EH (cell line): ENCODE data around the gene CCDC157.

Source experiments
- DNase-seq: peaks from one replicate; pipeline ENCODE4 v3.0.0-alpha.2; 2015; ENCODE audit warnings: low read depth

CCDC157 gene

DNA sequence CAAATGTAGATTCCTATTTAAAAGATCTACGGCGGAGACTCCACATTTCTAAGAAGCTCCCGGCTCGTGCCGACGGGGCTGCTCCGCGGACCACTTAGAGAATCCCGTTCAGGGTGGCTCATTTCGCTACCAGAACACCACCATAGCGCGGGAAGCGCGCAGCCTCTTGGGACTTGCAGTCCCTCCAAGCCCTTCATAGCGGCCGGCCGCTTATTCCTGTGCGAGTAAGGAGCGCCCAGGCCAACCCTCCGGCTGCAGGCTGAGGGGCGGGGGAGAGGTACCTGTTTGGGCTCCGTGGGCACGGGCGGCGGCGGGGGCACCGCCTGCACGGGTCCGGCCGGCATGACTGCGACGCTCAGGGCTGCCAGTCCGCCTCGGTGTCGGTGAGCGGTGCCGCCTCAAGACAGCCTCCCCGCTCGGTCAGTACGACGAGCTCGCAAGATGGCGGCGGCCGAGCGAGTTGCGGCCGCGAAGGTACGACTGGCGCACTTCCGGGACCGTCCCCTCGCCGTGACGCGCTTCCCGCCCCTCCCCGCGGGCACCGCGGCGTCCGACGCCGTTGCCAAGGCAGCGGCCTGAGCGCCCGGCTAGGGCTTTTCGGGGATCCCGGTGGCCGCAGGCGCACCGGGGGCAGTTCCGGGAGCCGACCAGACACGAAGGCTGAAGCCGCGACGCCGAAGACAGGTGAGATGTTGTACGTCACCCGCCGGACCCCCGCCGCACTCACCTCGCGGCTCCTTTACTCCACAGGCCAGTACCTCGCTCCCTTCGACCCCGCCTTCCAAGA, at the start of gene CCDC157, which contains the start of gene SF3A1:
TSS of gene CCDC157 (plus strand) at position 559 of the 787 bp plus-strand sequence. CDS start 8,994 bp downstream, outside the sequence.
TSS of gene SF3A1 (minus strand) at position 446 of the 787 bp plus-strand sequence. CDS start at position 344, 102 bp downstream.
- peak; percentile 94 for DNase-seq

DNA sequence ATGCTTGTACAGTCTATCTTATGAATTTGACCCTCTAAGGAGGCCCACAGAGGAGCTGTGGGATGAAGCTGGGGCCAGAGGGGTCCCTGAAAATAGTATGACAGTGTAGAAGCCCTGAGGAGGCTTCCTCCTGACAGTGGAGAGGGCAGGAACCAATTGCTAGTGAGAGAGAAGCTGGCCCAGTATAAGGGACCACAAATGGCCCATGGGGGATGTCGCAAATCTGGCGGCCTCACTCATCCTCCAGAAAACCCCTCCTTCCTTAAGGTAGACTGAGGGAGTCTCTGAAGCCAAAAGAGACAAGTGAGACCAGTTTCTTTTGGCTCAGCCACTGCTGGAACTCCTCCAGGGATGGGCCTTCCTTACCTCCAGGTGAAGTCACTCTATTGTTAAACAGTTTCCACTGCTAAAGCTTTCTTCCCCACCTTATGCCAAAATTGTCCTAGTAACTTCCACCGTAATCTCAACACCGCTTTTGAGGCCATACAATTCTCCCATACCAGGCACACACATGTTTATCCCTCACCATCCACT, 49.7 kb upstream of the CCDC157 start:
- DNase-seq = no peak

DNA sequence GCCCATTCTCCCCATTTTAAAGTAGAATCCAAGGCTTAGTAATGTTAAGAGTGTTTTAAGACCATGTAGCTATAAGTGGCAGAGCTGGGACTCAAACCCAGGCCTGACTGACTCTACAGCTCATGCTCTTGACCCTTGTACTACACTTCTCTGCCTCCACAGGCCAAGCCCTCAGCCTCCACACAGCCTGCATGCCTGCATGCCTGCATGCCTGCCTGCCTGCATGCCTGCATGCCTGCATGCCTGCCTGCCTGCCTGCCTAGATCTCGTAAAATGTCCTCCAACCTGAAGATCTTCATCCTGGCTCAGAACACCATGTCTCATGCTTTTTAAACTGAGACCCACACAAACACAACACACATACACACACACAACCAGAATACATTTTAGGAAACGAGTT, 48.7 kb upstream of the CCDC157 start:
- DNase-seq = no peak

DNA sequence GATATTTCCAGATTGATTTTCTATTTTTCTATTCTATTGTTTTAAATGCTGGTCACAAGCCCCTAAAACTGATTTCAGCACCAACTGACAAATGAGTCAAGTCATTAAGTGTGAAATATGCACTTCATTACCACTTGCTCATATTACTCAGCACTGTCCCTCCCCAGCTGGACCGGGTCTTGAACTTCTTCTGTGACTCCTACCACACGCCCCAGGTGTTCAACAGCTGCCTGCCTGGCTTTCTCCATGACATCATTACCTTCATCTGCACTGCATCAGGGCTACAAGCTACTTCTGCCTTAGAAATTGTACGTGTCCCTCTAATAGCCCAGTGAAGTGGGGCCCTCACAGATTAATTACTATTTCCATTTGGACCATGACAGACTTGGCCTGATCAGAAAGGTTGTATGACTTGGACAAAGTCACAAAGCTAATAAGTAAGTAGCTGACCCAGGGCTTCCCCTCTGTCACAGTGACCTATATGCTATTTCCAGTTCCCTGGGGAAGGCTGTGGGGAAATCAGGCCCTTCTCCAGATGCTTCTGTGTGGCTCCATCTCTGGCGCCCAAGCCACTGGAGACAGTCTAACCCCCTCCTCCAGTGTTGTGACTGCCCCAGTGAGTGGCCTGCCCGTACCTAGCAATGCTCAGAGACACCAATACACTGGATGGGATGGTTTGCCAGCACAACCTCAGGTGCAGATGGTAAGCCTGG, 48.1 kb upstream of the CCDC157 start:
- DNase-seq = no peak

DNA sequence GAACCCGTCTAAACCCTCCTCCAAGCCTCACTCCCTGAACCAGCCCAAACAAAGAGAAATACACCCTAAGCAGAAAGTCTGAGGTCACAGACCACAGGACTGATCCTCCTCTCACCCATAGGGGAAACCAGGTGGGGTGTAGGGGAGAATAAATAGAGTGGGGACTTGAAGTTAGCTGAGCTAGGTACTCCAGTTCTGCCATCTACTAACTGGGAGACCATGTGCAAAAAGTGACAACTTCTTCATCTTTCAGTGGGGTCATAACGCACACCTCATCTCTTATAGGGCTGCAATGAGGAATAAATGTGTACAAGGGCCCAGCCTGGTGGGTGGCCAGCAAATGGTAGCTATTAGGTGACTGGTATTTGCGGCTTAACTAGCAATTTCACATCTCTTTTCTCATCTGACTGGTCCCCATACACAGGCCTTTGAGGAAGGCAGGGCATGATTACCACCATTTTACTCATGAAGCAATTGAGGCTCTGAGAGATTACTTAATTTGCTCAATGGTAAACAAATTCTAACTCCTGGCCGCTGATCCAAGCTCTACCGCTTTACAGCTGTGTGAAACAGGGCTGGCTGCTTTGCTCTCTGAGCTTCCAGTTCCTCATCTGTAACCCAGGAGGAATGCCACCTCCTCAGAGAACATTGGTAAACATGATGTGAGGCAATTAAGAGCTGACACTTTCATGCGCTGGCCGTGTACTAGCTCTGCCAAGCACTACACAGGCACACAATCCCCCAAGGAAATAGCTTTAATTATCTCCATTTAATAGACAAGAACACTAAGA, 46.7 kb upstream of the CCDC157 start:
- DNase-seq = peak; percentile 70

DNA sequence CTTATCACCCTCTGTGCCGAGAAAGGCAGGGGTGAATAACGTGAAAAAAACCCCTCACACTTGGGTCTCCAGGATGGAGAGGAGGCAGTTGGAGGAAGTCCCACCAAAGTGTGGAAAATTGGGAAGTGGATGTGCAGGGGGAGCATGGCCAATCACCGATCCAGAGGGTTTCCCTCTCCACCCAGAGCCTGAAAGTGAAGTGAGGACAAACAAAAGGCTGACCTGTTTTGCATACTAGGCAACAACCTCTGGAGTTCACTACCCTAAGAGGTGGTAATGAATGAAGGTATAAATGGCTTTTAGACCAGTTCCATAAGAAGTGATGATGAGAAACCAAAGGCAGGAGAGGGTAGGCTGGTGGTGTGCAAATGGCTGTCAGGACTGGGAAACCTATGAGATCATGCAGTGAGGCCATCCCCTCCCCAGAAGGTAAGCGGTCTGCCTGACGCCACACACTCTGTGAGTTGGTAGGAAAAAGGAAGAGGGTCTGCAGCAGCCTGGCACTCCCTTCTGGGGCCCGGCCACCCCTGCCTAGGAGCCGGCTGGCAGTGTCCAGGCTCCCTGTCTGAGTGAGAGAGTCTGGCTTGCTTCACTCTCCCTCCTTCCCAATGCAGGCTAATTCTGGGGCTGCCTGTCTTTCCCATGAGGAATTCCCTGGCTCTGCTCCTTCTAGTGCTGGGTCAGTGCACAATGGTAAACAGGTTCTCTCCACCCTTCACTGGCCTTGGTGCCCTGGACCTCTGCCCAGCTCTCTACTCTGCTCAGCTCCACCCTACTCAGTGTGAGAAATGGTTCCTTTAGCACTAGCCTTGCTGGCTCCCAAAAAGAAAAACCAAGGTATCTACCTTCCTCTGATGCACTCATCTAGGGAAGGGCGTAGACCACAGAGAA, 45.7 kb upstream of the CCDC157 start:
- DNase-seq = peak; percentile 79

DNA sequence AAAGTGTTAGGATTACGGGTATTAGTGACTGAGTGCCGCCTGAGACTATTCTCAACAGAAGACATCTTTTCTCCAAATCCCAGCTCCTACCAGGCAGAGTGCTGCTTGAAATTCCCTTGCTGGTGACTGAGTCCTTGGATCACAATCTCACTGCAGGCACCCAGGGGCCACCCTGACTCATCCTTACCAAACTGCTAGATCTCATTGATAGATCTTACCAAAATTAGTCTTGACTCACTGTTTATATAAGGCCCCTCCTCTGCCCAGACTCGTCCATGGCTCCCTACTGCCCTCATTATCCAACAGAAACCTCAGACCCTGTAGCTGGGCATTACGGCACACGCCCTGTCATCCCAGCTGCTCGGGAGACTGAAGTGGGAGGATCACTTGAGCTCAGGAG, 44.8 kb upstream of the CCDC157 start:
- DNase-seq = peak; percentile 93

DNA sequence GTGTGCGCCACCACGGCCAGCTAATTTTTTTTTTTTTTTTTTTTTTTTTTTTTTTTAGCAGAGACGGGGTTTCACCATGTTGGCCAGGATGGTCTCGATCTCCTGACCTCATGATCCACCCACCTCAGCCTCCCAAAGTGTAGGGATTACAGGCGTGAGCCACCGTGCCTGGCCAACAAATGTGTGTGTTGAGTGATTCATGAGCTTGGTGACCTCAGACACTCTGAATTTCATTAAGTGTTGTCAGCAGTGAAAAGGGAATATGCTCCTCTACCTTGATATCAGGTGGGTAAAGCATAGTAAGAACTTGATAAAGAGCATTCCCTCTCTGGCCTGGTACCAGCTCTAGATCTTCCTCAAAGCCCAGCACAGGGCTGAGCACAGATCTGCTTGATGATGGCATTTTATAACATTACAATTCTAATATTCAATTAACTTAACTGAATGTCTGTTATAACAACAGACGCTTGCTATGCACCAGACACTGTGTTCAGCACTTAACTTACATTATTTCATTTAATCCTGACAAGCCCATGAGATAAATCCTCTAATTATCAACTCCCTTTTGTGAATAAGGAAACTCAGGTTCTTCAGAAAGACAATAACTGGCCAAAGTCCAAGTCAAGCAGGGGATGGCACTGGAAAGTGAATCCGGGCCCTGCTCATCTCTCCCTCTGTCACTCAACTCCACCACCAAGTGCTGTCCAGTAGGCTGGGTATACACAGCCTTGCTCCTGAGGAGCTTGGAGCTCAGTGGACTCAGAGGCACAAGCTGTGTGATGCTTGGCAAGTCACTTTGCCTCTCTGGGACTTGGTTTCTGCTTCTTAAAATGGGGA, 43.1 kb upstream of the CCDC157 start:
- DNase-seq = no peak

DNA sequence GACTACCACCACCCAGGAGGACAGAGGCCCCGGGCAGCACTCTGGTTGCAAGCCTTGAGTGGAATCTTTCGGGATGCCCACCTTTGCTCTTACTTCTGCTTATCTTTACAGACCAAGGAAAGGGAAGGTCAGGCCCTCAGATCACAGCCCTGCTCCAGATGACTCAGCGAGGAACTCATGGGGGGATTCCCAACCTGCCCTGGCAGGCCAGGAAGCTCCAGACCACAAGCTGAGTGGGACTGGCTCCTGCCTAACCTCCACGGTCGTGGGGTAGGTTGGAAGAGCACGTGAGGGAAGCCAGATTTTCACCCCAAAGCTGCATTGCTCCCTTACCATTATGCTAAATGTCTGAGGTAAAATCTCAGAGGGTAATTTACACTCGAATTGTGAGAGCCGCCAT, 41.9 kb upstream of the CCDC157 start:
- DNase-seq = peak; percentile 34

DNA sequence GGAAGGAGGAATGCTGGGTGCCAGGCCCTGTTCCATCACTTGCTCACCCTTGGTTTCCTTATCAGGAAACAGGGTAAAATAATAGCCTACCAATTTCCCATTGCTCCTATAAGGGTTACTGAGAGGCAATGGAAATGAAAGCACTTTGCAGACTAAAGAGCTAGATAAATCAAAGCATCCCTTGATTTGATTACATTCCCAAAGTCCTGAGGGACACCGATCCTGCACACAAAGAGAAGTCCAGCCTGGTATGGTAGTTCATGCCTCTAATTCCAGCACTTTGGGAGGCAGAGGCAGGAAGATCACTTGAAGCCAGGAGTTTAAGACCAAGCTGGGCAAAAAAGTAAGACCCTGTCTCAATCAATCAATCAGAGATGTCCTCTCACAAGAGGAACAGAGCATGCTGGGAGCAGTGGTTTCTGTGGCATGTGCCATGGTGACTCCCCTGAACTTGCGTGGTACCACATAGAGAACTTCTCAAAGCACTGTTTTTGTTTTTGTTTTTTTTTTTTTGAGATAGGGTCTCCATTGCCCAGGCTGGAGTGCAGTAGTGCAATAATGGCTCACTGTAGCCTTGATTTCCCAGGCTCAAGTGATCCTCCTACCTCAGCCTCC, 40.7 kb upstream of the CCDC157 start:
- no peak for DNase-seq

DNA sequence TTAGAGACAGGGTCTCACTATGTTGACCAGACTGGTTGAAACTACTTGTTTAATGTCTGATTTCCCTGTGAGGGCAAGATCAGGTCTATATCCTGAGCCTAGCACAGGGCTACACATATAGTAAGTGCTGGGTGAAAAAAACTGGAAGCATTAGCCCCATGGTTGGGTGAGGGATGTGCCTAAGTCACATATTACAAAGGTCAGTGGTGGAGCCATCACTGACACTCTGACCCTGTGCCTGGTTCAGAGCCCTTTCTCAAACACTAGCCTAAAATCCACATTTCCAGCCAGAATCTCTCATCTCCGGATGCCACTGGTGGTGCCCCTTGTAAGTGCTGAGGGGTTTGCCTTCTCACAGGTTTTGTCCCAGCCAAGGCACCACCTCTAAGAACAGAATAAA, 39.0 kb upstream of the CCDC157 start:
- DNase-seq = no peak

DNA sequence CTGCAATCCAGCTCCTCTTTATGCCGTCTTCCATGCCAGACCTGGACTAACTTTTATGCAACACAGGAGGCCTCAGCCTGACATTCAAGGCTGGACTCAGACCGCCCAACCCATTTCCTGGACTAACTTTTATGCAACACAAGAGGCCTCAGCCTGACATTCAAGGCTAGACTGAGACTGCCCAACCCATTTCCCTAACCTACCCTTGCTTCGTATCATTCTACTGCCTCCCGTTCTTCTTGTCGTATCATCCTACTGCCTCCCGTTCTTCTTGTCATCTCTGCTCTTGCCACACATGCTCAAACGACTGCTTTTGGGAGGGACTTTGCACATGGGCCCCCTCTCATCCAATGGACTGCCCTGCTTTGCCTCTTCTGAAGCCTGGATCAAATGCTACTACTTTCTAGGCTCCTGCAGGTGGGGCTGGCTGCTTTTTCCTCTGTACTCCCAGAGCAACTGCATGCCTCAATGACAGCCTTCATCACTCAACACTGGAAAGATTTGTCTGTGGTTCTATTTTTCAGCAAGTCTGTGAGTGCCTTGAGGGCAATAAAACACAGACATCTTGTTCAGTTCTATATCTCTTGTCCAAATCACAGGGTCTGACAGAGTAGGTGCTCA, 37.9 kb upstream of the CCDC157 start:
- DNase-seq = no peak

DNA sequence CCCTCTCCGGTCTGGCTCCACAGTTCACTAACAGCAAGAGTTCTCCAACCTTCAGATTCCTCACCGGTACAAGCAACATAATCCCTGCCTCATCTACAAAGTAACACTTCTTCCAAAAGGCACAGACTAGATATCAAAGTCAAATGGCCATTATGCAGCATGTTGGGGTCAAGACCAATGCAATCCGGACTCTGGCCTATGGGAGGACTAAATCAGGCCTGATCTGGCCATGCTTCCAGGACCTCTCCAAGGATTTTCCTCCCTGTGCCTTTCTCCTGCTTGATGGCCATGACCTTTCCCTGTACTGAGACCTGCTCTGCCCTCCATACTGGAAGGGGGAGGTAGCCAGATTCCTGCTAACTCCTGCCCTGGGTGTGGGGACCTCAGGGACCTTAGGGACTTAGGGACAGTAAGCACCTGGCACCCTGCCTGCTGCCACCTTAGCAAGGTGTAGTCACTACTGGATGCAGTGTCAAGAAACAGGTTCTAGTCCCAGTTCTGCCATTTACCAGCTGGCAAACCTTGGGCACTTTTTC, 36.7 kb upstream of the CCDC157 start:
- DNase-seq = no peak

DNA sequence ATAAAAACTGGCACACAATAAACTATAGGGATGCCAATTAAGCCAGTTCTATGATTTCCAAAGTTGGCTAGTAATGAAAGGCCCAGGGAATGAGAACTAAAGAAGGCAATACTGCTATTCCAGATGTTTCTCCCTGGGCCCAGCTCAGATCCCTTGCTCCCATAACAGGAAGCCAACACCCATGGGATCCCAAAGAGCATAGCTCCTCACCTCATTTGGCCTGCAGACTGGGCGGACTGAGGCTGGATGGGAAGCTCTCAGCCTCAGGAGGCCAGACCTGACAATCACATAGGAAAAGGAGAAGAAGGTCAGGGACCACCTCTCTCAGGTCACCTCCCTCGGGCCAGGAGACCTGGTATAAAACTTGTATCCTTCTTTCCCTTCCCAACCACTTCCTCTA, 35.3 kb upstream of the CCDC157 start:
- DNase-seq = no peak

DNA sequence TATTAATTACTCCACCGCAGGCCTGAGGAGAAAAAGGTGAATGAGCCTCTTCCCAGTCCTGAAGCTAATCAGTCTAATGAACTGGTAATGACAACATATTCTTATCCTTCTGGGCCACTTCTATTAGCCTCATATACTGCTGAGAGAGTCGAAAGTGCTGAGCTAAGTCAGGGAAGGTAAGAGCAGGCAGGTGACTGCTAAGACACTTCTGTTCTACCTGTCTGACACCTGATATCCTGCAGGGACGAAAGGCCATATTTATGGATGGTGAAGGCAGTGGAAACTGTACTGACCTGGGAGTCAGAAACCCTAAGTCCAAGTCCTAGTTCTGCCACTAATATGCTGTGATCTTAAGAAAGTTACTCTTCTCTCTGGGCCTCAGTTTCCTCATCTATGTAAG, 33.6 kb upstream of the CCDC157 start:
- no peak for DNase-seq

DNA sequence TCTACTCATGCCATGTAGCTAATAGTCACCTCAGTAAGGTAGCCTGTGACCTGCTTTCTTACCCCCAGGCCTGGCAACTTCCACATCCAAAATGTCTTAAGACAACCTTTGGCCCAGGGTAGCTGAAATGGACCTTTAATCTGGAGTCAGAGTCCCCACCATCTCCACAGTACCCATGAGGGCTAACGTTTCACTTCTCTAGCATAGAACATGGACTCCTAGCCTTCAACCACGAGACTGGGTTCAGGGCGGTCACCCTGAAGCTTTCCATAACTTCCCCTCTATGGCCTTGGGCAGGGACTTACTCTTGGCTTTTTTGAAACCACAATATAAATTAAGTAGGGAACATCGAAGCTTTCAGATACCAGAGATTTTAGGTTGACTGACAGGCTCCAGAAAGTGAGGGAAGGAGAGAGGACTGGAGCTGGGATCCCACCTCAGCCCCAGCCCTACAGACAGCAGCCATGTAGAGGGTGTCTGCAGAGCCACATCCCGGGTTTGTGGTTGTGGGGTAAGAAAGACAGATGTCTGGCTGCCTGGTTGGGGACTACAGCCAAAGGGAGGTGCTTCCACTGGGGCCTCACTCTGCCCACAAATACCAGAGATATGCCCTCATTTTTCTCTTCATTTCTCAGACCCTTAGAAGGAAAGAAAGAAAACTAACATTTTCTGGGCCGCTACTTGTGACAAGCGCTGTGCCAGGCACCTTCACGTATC, 32.6 kb upstream of the CCDC157 start:
- DNase-seq = peak; percentile 71

DNA sequence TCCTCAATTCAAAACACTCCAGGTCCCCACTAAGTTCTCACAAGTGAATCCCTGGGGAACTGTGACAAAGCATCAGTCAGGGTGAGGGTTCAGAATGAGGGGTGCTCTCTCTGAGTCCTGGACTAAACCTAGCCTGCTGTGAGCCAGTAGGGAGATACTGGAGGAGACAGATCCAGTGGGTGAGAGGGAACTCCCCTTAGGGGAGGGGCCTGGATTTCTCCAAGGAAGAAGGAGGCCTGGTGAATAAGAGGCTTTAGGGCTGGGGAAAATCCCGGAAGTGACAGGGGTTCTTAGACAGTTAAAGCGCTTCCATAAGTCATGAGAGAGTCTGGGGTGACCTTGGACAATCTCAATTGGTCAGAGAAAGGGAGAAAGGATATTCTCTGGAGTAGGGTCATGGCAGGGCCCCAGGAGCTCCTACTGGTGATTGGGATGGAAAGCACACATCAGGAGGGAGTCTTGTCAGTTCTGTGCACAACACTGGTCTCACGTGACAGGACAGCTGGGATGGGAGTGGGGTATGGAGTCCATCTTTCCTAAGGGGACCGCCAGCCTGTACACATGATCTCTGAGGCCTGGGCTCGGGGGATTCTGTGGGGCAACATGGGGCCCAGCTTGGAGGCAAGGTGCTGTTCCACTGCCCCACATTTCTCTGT, 31.6 kb upstream of the CCDC157 start:
- DNase-seq = peak; percentile 93

DNA sequence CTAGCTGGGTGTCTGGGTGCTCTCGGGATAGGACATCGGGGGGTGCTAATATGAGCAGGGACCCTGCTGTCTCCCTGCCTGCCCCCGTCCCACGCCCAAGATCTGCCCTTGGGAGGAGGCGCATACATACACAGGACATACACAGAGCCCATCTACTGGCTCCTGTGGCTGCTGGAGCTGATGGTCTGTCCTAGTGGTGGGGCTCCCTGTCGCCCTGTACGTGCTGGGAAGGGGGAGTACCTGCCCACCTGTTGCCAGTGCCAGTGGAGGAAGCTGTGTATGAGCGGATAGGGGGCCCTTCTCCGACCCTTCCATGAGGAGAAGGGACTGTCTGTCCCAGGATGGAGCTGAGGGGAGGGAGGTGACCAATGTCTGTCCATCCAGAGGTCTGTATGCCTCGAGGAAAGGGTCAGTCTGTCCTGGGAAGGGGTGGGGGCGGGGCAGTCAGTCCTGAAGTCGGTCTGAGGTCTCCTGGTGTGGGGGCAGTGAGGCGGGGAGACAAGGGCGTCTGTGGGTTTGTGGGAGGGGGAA, 31.0 kb upstream of the CCDC157 start:
- no peak for DNase-seq
